IMR-90 (cell line): ENCODE measurements around the gene LYPD4. TPM values are rescaled to one million over a fixed set of nuclear protein-coding genes. Genes with fewer than 3 reads are reported as not detected.

Experiments
- ATAC-seq: fragments of 200-7000 bp; cut with Tn5 transposase; 2 replicates; pipeline ENCODE4 v1.9.1; 2020; ENCODE audit warnings: low read depth, mild to moderate bottlenecking, moderate library complexity
- Bru-seq: library from RNA; stranded (reverse); fragments of 400-500 nt; gene quantifications from one replicate; lab custom pipeline; 2021; lab: Mats Ljungman, UMichigan
- BruChase-seq, 2 experiments: library from RNA; stranded (reverse); fragments of 400-500 nt; gene quantifications; one replicate each; lab custom pipeline; 2021; lab: Mats Ljungman, UMichigan
- BruUV-seq: library from RNA; stranded (reverse); fragments of 400-500 nt; replicated peaks from 2 replicates; lab custom pipeline; 2021; lab: Mats Ljungman, UMichigan
- CTCF ChIA-PET: fragments of 300-600 bp; formaldehyde crosslinking; extraction: SDS; loops from one replicate; lab custom pipeline; 2021; ENCODE audit warnings: antibody characterized with exemption; lab: Yijun Ruan, JAX
- POLR2A ChIA-PET: fragments of 300-600 bp; sonication (Branson Sonifier 250); formaldehyde crosslinking; loops from one replicate; lab custom pipeline; 2022; ENCODE audit warnings: antibody characterized with exemption; ENCODE audit not compliant: unreplicated experiment; lab: Charles Lee
- DNase-seq: peaks from one replicate; pipeline ENCODE4 v3.0.0; 2013
- H2AFZ ChIP-seq: replicated peaks from 2 replicates; pipeline ENCODE3; 2013; ENCODE audit warnings: low read length, mild to moderate bottlenecking; ENCODE audit not compliant: poor library complexity
- H2AK5ac ChIP-seq: 2 replicates; pipeline ENCODE4 v1.6.1; 2013; ENCODE audit warnings: low read depth, low read length, inconsistent platforms
- H2AK9ac ChIP-seq: replicated peaks from 2 replicates; pipeline ENCODE3; 2013; ENCODE audit warnings: mild to moderate bottlenecking, low read depth, low read length, moderate library complexity; ENCODE audit not compliant: poor library complexity
- H2BK120ac ChIP-seq: 2 replicates; pipeline ENCODE4 v1.6.1; 2013; ENCODE audit warnings: low read depth, low read length, inconsistent platforms
- H2BK15ac ChIP-seq: 3 replicates; pipeline ENCODE4 v1.6.1; 2013; ENCODE audit warnings: low read depth, low read length, inconsistent platforms
- H2BK20ac ChIP-seq: 2 replicates; pipeline ENCODE4 v1.6.1; 2013; ENCODE audit warnings: low read depth, mild to moderate bottlenecking, inconsistent platforms, low read length, moderate library complexity
- H2BK5ac ChIP-seq: 2 replicates; pipeline ENCODE4 v1.6.1; 2013; ENCODE audit warnings: mild to moderate bottlenecking, low read depth, low read length, inconsistent platforms; ENCODE audit not compliant: poor library complexity, severe bottlenecking
- H3K14ac ChIP-seq: replicated peaks from 2 replicates; pipeline ENCODE4 v1.6.1; 2013; ENCODE audit warnings: low read depth, low read length, inconsistent platforms
- H3K18ac ChIP-seq: 2 replicates; pipeline ENCODE4 v1.6.1; 2013; ENCODE audit warnings: low read depth, low read length, control low read depth
- H3K23ac ChIP-seq: 2 replicates; pipeline ENCODE4 v1.6.1; 2013; ENCODE audit warnings: low read depth, low read length, inconsistent platforms
- H3K27ac ChIP-seq: 2 replicates; pipeline ENCODE4 v1.5.1; 2013; ENCODE audit warnings: mild to moderate bottlenecking, control low read depth, low read length; ENCODE audit not compliant: insufficient read depth
- H3K27me3 ChIP-seq: 2 replicates; pipeline ENCODE4 v1.6.1; 2013; ENCODE audit warnings: low read length; ENCODE audit not compliant: control insufficient read depth, insufficient read depth
- H3K36me3 ChIP-seq: 2 replicates; pipeline ENCODE4 v1.6.1; 2013; ENCODE audit warnings: low read length, mixed read lengths; ENCODE audit not compliant: control insufficient read depth, insufficient read depth
- H3K4ac ChIP-seq: 2 replicates; pipeline ENCODE4 v1.6.1; 2013; ENCODE audit warnings: low read depth, low read length, inconsistent platforms
- H3K4me1 ChIP-seq: 2 replicates; pipeline ENCODE4 v1.6.1; 2013; ENCODE audit warnings: low read length, mixed read lengths; ENCODE audit not compliant: control insufficient read depth, insufficient read depth
- H3K4me2 ChIP-seq: 2 replicates; pipeline ENCODE4 v1.6.1; 2013; ENCODE audit warnings: low read depth, mild to moderate bottlenecking, control low read depth, low read length, moderate library complexity
- H3K4me3 ChIP-seq: 2 replicates; pipeline ENCODE4 v1.5.1; 2013; ENCODE audit warnings: low read depth, mild to moderate bottlenecking, control low read depth, low read length, moderate library complexity; ENCODE audit not compliant: insufficient read depth
- H3K56ac ChIP-seq: 2 replicates; pipeline ENCODE4 v1.6.1; 2013; ENCODE audit warnings: low read length, inconsistent platforms; ENCODE audit not compliant: insufficient read depth; ENCODE audit errors: extremely low read depth
- H3K79me1 ChIP-seq, 2 experiments: 2 replicates each; pipeline ENCODE4 v1.6.1; 2013; ENCODE audit warnings: low read length in 2 of 2, inconsistent platforms in 1 of 2, low read depth in 1 of 2
- H3K9ac ChIP-seq: 2 replicates; pipeline ENCODE4 v1.6.1; 2013; ENCODE audit warnings: low read depth, low read length, control low read depth
- H3K9me1 ChIP-seq: 2 replicates; pipeline ENCODE4 v1.6.1; 2013; ENCODE audit warnings: low read length, inconsistent platforms; ENCODE audit not compliant: insufficient read depth
- H3K9me3 ChIP-seq: 2 replicates; pipeline ENCODE4 v1.6.1; 2013; ENCODE audit warnings: low read length; ENCODE audit not compliant: control insufficient read depth, insufficient read depth
- H4K20me1 ChIP-seq: 2 replicates; pipeline ENCODE4 v1.6.1; 2013; ENCODE audit warnings: low read length, inconsistent platforms; ENCODE audit not compliant: insufficient read depth
- H4K5ac ChIP-seq: 2 replicates; pipeline ENCODE4 v1.6.1; 2013; ENCODE audit warnings: mild to moderate bottlenecking, low read depth, low read length, control low read depth
- H4K8ac ChIP-seq, 2 experiments: 2 replicates each; pipeline ENCODE4 v1.6.1; 2013; ENCODE audit warnings: low read depth in 2 of 2, low read length in 2 of 2, control low read depth in 1 of 2, inconsistent platforms in 1 of 2
- H4K91ac ChIP-seq: 2 replicates; pipeline ENCODE4 v1.6.1; 2013; ENCODE audit warnings: low read depth, low read length, inconsistent platforms; ENCODE audit not compliant: insufficient read depth
- NFE2L2 ChIP-seq: fragments of 150-350 bp; IDR thresholded peaks from 2 replicates; pipeline ENCODE4 v1.6.1; 2016; ENCODE audit warnings: low read depth, mild to moderate bottlenecking, low read length
- RAD21 ChIP-seq: IDR thresholded peaks from 2 replicates; pipeline ENCODE4 v1.6.1; 2012; ENCODE audit warnings: low read length, improper control_type of control experiment
- WGBS, 2 experiments: methylation state at CpG; one replicate each; pipeline versions ENCODE4 v1.1.5 to v1.1.7; 2013; ENCODE audit warnings: missing lambda C conversion rate in 2 of 2; ENCODE audit not compliant: insufficient read length in 1 of 2; ENCODE audit errors: extremely low coverage in 2 of 2; 5-methylcytosine and 5-hydroxymethylcytosine counted together
- dilution Hi-C: fragments of 300-500 bp; cut with HindIII; formaldehyde crosslinking; loops from one replicate; pipeline ENCODE4 v1.14.3; 2018; ENCODE audit warnings: low sequenced_read_pairs; ENCODE audit not compliant: unreplicated experiment
- in situ Hi-C: fragments of 300-500 bp; cut with MboI; formaldehyde crosslinking; loops from 3 replicates; pipeline ENCODE4 v1.14.3; 2019; ENCODE audit warnings: low sequenced_read_pairs, inconsistent platforms, mixed read lengths
- intact Hi-C: fragments of 100-400 bp; cut with micrococcal nuclease; formaldehyde crosslinking; loops from 2 replicates; pipeline ENCODE4 v1.10.0; 2022
- long read RNA-seq: library from polyadenylated mRNA; unstranded; transcript quantifications from one replicate; pipeline ENCODE4 v2.0.0, GENCODE V29; 2021; ENCODE audit not compliant: unreplicated experiment
- polyA plus RNA-seq, 3 experiments: library from polyadenylated mRNA; depleted of rRNA; stranded (reverse); fragments of >200 nt; gene quantifications; 2 replicates each; pipeline ENCODE4 v1.2.3, GENCODE V29; 2012; ENCODE audit warnings: low replicate concordance in 1 of 3
- total RNA-seq: library from RNA; depleted of rRNA; stranded (reverse); fragments of >200 nt; gene quantifications from 2 replicates; pipeline ENCODE4 v1.2.3, GENCODE V29; 2012; rRNA removed

Gene LYPD4, protein sequence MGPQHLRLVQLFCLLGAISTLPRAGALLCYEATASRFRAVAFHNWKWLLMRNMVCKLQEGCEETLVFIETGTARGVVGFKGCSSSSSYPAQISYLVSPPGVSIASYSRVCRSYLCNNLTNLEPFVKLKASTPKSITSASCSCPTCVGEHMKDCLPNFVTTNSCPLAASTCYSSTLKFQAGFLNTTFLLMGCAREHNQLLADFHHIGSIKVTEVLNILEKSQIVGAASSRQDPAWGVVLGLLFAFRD
- total RNA-seq (not detected in 2 replicates), polyA plus RNA-seq (2012; rRNA removed) (not detected in 2 replicates), Bru-seq, nascent RNA (not detected), BruChase-seq, experiment 1, labeled RNA remaining after a 6-hour chase (not detected), BruChase-seq, experiment 2, labeled RNA remaining after a 2-hour chase (not detected)
- not detected in 2 replicates for polyA plus RNA-seq (2012; cell fraction: cytosol; rRNA removed)
- not detected in 2 replicates for polyA plus RNA-seq (2012; cell fraction: nucleus; rRNA removed; ENCODE audit: low replicate concordance)
- long read RNA-seq: 0 reads

- H3K4me3 ChIP-seq: no peak within 1 kb of the TSS
- no peak for ATAC-seq
- H3K27ac ChIP-seq: no peak within 1 kb of the TSS
- no peak within 1 kb of the TSS for H3K9ac ChIP-seq
- in situ Hi-C loops: no loop called here
- H2BK5ac ChIP-seq: no peak within 1 kb of the TSS
- DNase-seq: no peak
- no TSS peak for BruUV-seq
- ChIA-PET POLR2A (no interaction called here), CTCF (no interaction called here)
- dilution Hi-C loops: no loop called here
- TF ChIP-seq RAD21 (no peak), NFE2L2 (no peak)
- H2AK9ac ChIP-seq: peak within 1 kb of the TSS; percentile 52
- no peak within 1 kb of the TSS for H3K18ac ChIP-seq
- H2BK120ac ChIP-seq: no peak within 1 kb of the TSS
- no peak within 1 kb of the TSS for H3K23ac ChIP-seq
- peaks cover 6% of the 10 kb centered on the region for H3K27me3 ChIP-seq
- no peak within 1 kb of the TSS for H3K14ac ChIP-seq
- H3K9me1 ChIP-seq: no peaks in the 10 kb centered on the region
- H3K56ac ChIP-seq: no peak within 1 kb of the TSS
- WGBS, 2 experiments: 95% methylated on average over 16 of the region's 30 CpGs; no CpG with 5 or more reads in 1 of the 2 experiments
- no peak within 1 kb of the TSS for H2AK5ac ChIP-seq
- no peak within 1 kb of the TSS for H2BK15ac ChIP-seq
- intact Hi-C loops: no loop called here
- H4K5ac ChIP-seq: no peak within 1 kb of the TSS
- no peaks in the 10 kb centered on the region for H3K36me3 ChIP-seq
- no peak within 1 kb of the TSS for H2AFZ ChIP-seq
- H3K4me2 ChIP-seq: no peak within 1 kb of the TSS
- no peaks in the 10 kb centered on the region for H3K79me1 ChIP-seq
- H2BK20ac ChIP-seq: no peak within 1 kb of the TSS
- H4K20me1 ChIP-seq: no peaks in the 10 kb centered on the region
- no peak within 1 kb of the TSS for H3K4ac ChIP-seq
- H4K91ac ChIP-seq: no peak within 1 kb of the TSS
- no peaks in the 10 kb centered on the region for H3K9me3 ChIP-seq
- H3K4me1 ChIP-seq: no peaks in the 10 kb centered on the region
- H4K8ac ChIP-seq: no peak within 1 kb of the TSS
Observed at GRCh38 chr19:41844601-41845000, at the start of gene LYPD4. TSS of gene LYPD4 (minus strand) at chr19:41844683. CDS start at chr19:41839285, 5,398 bp downstream.
